NCI-H1048 (cell line): ENCODE data around the gene RASL10A.

ENCODE experiments used
- DNase-seq: peaks from one replicate; lab custom pipeline; 2025; lab: John Stamatoyannopoulos, UW

RASL10A gene

GRCh38 chr22:29319072-29319471 lies 3.6 kb upstream of the RASL10A start:
- no peak for DNase-seq

- DNase-seq: no peak
These were observed 2.4 kb upstream of the RASL10A start for GRCh38 chr22:29317827-29318454.

GRCh38 chr22:29316141-29316828 lies 788 bp upstream of the RASL10A start:
- no peak for DNase-seq

GRCh38 chr22:29314537-29315285 lies 786 bp downstream of the RASL10A start:
- DNase-seq: no peak

GRCh38 chr22:29313576-29314466 lies 1.7 kb downstream of the RASL10A start:
- no peak for DNase-seq

- DNase-seq: no peak
These were observed 2.3 kb downstream of the RASL10A start for GRCh38 chr22:29313126-29313575.

- DNase-seq: no peak
These were observed 3.0 kb downstream of the RASL10A start for GRCh38 chr22:29312218-29313125.

GRCh38 chr22:29311464-29312217 lies 3.9 kb downstream of the RASL10A start:
- DNase-seq: no peak

GRCh38 chr22:29310863-29311339 lies 4.6 kb downstream of the RASL10A start:
- peak; percentile 68 for DNase-seq

GRCh38 chr22:29310065-29310862 lies 5.2 kb downstream of the RASL10A start:
- DNase-seq: no peak

GRCh38 chr22:29309332-29310064 lies 6.0 kb downstream of the RASL10A start:
- DNase-seq: no peak

GRCh38 chr22:29308791-29309262 lies 6.7 kb downstream of the RASL10A start:
- DNase-seq: no peak

- no peak for DNase-seq
These were observed 7.2 kb downstream of the RASL10A start for GRCh38 chr22:29308148-29308790.

- DNase-seq: no peak
These were observed 7.8 kb downstream of the RASL10A start for GRCh38 chr22:29307596-29308147.

GRCh38 chr22:29306835-29307595 lies 8.5 kb downstream of the RASL10A start:
- DNase-seq: peak; percentile 34

GRCh38 chr22:29306175-29306834 lies 9.2 kb downstream of the RASL10A start, which contains the start of gene GAS2L1:
GAS2L1 (plus strand) TSS chr22:29306650; CDS start chr22:29308106, 1,456 bp downstream.
- no peak for DNase-seq
